HG03039 (cell line): ENCODE results near the gene HK3.

Experiments
- ATAC-seq: cut with Tn5 transposase; IDR thresholded peaks from one replicate; pipeline ENCODE4 v1.9.1; 2021; ENCODE audit warnings: mild to moderate bottlenecking, moderate library complexity; ENCODE audit not compliant: unreplicated experiment

Gene HK3

GRCh38 chr5:176870110-176870591 lies 29.0 kb downstream of the HK3 start:
- ATAC-seq, result no peak

GRCh38 chr5:176869501-176870109 lies 29.5 kb downstream of the HK3 start:
- no peak for ATAC-seq

- ATAC-seq, result no peak
Measured at GRCh38 chr5:176868731-176869130, 30.4 kb downstream of the HK3 start.

DNA sequence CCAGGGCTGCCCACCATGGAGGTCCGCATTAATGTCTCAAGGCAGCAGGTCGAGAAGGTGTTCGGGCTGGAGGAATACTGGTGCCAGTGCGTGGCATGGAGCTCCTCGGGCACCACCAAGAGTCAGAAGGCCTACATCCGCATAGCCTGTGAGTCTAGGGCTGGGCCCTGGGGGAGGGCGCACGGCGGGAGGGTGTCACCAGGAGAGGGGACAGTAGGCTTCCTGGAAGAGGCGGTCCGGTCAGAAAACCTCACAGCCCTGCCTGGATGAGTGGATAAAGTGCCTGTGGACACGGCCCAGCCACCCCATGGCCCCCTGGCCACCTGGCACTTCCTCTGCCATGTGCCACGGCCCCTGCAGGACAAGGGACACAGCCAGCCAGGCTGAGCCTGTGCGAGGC lies 31.0 kb downstream of the HK3 start:
- ATAC-seq, result no peak

DNA sequence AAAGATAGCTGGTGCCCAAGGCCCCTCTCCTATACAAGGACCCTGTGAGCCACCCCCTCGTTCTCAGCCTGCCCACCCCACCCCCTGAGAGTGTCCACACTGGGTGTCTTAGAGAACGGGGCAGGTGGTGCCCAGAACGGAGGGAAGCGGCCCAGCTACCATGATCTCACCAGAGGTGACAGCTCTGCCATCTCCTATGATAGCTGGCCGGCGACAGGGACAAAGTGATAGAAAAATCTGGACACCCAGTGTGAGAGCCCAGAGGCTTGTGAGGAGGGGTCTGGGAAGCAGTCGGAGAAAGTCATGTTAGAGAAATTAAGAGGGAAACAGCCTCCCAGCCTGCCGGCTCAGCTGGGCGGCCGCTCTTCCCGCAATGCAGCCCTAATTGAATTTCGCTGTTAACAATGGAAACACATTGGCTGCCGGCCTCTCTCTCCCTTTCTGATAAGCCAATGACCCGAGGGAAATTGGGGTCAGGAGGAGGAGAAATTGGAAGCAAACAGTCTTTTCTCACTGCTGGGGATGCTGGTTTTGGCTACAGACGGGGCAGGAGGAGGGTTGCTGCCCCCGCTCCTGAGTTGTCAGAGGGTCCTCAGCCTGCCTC lies 32.3 kb downstream of the HK3 start:
- ATAC-seq, result no peak

- no peak for ATAC-seq
Measured at GRCh38 chr5:176865964-176866363, 33.2 kb downstream of the HK3 start.

GRCh38 chr5:176864755-176865154 lies 34.4 kb downstream of the HK3 start:
- no peak for ATAC-seq

GRCh38 chr5:176863765-176864098 lies 35.4 kb downstream of the HK3 start:
- ATAC-seq, result no peak

DNA sequence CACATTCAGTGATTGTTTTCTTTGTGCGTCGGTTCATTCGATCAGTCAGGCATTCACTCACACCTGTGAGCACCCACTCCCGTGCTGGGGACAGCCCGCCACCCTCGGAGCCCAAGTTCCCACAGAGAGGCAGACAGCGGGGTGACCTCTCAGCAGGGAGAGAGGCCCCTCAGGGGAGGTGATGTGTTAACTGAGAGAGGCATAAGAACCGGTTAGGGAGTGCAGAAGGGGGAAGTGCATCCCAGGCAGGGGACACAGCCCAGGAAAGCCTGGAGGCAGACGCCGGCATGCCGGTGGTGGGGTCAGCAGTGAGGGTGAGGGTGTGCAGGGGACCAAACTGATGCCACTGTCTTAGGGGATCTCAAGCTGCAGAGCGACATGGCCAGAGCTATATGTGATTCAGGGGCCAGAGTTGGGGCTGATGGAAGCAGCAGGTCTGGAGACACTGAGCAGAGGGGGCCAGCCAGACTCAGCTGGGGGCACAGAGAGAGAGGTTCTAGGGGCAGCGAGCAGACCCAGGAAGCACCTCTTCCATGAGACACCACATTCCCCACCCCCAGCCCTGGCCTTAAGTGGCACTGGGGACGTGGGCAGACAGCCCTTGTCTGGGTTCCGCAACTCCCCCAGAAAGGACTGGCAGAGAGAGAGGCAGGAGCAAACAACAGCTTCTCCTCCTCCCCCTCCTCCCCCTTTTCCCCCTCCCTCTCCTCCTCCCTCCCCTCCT lies 35.9 kb downstream of the HK3 start:
- no peak for ATAC-seq

- ATAC-seq, result no peak
Measured at GRCh38 chr5:176862330-176862995, 36.7 kb downstream of the HK3 start.

- ATAC-seq, result no peak
Measured at GRCh38 chr5:176861276-176861675, 37.9 kb downstream of the HK3 start.

DNA sequence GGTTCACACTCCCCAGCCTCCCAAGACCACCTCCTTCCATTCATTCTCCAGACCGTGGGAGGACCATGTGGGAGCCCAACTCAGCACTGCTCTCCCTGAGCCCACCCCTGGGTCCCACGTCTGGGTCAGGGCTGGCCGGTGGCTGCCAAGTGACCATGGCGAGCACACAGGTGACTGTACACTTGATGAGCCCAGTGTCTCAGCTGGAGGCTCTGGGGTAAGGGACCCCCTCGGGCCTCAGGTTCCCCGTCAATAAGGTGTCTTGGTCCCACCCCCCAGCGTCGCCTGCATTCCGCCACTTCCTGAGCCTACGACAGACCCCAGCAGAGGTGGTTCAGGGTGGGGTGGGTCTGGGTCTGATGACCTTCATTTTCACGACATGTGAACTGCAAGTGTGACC lies 38.8 kb downstream of the HK3 start:
- no peak for ATAC-seq

- ATAC-seq, result no peak
Measured at GRCh38 chr5:176859916-176860315, 39.2 kb downstream of the HK3 start.

DNA sequence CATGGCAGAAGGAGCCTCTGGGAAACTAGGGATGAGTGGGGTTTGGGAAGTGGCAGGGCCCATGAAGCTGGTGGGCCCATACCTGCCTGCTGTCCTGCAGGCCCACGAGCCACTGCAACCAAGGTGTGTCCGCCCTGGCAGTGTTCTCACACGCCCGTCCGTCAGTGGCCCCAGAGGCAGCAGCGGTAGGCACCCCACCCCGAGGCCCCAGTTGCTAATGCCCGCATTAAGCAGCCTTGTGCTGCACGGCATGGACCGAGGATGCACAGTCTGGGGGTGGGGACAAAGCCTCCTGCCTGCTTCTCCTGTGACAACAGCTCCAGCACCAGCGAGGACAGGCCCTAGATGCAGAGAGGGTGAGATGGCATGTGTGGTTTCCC lies 41.3 kb downstream of the HK3 start:
- ATAC-seq, result no peak

DNA sequence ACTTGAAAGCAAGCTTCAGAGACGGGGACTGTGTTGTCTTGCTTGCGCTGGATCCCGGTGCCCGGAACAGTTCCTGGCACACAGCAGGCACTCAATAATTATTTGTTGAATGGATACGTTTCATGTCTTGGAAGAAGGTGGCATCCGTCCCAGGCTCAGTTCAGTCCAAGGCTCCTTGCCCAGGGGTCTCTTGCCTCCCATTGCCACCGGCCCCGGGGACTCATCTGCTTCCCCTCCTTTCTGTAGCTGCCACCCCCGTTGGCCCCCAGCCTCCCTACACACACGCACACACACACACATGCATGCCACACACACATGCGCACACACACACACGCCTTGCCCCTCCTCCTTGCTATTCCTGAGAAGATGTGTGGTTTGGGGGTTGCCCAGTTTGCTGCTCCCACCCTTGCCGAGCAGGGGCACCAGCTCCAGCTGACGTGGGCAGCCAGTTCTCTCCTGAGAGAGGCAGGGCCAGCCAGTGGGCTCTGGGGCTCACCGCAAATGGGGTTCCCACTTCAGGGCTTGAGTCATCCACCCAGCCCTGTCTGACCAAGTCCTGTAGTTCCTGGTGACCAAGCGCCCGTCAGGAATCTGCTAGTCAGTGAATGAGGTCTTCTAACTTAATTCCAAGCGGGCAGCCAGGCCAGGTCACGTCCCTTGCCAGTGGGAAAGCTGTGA lies 41.8 kb downstream of the HK3 start:
- no peak for ATAC-seq

GRCh38 chr5:176856746-176857145 lies 42.4 kb downstream of the HK3 start:
- no peak for ATAC-seq

DNA sequence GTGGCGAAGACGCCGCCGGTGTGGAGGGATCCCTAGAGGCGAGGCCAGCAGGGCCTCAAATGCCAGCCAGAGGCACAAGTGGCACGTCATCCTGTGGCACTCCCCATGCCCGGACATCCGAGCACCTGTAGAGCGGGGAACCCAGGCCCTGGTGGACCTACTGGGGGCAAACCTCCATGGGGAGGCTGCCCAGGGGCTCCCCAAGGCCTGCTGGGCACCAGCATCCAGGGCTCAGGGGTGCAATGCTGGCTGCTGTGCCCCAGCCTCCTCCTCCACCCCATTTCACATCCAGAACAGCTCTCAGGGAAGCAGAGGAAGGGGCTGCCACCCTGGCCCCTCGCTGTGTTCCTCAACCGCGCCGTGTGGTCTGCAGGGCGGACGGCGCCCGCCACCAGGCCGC lies 43.5 kb downstream of the HK3 start:
- ATAC-seq, result no peak

- ATAC-seq, result no peak
Measured at GRCh38 chr5:176854164-176854563, 45.0 kb downstream of the HK3 start.

DNA sequence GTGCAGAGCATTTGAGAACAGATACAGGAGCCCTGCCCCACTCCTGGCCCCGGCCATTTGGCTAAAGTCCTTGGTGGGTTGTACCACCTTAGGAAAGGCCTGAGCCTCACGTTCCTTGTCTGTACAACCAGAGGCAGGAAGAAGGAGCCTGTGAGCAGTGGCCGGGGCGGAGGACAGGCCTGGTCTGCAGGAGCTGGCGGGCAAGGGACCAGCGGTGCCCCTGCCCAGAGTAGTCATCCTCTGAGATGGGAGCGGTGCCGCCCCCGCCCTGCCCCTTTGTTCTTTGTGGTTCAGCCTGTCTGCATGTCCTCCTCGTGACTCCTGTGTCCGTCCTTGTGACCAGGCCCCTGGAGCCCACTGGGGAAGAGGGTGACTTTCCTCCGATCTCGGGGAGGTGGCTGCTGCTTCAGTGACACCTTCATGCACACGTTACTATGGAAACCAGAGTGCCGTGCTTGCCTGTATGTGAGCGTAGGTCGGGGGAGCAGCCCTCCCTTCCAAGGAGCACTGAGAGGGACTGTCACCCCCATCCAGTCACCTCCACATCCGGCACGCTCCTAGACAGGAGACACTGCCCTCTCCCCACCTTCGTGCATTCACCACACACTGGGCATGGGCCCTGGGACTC lies 45.9 kb downstream of the HK3 start:
- ATAC-seq, result no peak

- no peak for ATAC-seq
Measured at GRCh38 chr5:176851871-176852658, 47.1 kb downstream of the HK3 start.
